CD4-positive, alpha-beta memory T cell (primary cell): ENCODE results near the gene APOB. TPM values are rescaled to one million over a fixed set of nuclear protein-coding genes. Genes with fewer than 3 reads are reported as not detected.

Experiments used
- CTCF ChIA-PET: fragments of 350-600 bp; sonication (Branson Sonifier 250); formaldehyde crosslinking; loops from one replicate; lab custom pipeline; 2021; ENCODE audit warnings: inconsistent platforms; ENCODE audit not compliant: partially characterized antibody; lab: Charles Lee
- POLR2A ChIA-PET: fragments of 350-600 bp; sonication (Branson Sonifier 250); formaldehyde crosslinking; loops from one replicate; lab custom pipeline; 2021; ENCODE audit not compliant: partially characterized antibody; lab: Charles Lee
- DNase-seq, 5 donors: peaks; one replicate each; pipeline versions ENCODE4 v3.0.0 to v3.0.0-alpha.2; 2020 to 2022; ENCODE audit warnings: mixed read lengths in 1 of 5
- H3K27ac ChIP-seq: one replicate; pipeline ENCODE4 v1.7.0; 2013; ENCODE audit warnings: low read depth, low read length
- H3K27me3 ChIP-seq: 2 replicates; pipeline ENCODE4 v1.7.0; 2013; ENCODE audit warnings: mild to moderate bottlenecking, low read length, moderate library complexity; ENCODE audit not compliant: insufficient read depth
- H3K36me3 ChIP-seq: 2 replicates; pipeline ENCODE4 v1.7.0; 2013; ENCODE audit warnings: mild to moderate bottlenecking, low read length, moderate library complexity; ENCODE audit not compliant: insufficient read depth
- H3K4me1 ChIP-seq: 2 replicates; pipeline ENCODE4 v1.7.0; 2013; ENCODE audit warnings: mild to moderate bottlenecking, low read length, moderate library complexity; ENCODE audit not compliant: insufficient read depth
- H3K4me3 ChIP-seq, 2 donors: one replicate each; pipeline ENCODE4 v1.7.0; 2013; ENCODE audit warnings: low read length in 2 of 2, mild to moderate bottlenecking in 1 of 2
- H3K9me3 ChIP-seq, 2 donors: one replicate each; pipeline ENCODE4 v1.7.0; 2013; ENCODE audit warnings: low read length in 2 of 2, control low read depth in 1 of 2; ENCODE audit not compliant: control insufficient read depth in 1 of 2
- H3K27ac Mint-ChIP-seq, 7 donors: one replicate each; pipeline ENCODE4 v1.8.0; 2020 to 2021; ENCODE audit warnings: mixed read lengths in 7 of 7, mild to moderate bottlenecking in 6 of 7, inconsistent platforms in 3 of 7, moderate library complexity in 3 of 7
- H3K27me3 Mint-ChIP-seq, 2 donors: one replicate each; pipeline ENCODE4 v1.8.0; 2020 to 2021; ENCODE audit warnings: mixed read lengths in 2 of 2
- H3K36me3 Mint-ChIP-seq, 2 donors: one replicate each; pipeline ENCODE4 v1.8.0; 2020 to 2021; ENCODE audit warnings: mixed read lengths in 2 of 2, inconsistent platforms in 1 of 2, mild to moderate bottlenecking in 1 of 2
- H3K4me1 Mint-ChIP-seq, 4 donors: one replicate each; pipeline ENCODE4 v1.8.0; 2020 to 2021; ENCODE audit warnings: mixed read lengths in 4 of 4, mild to moderate bottlenecking in 1 of 4
- H3K4me3 Mint-ChIP-seq, 8 donors: one replicate each; pipeline ENCODE4 v1.8.0; 2020 to 2021; ENCODE audit warnings: mixed read lengths in 8 of 8, mild to moderate bottlenecking in 7 of 8, moderate library complexity in 6 of 8, inconsistent platforms in 3 of 8
- H3K9me3 Mint-ChIP-seq, 8 donors: one replicate each; pipeline ENCODE4 v1.8.0; 2020 to 2021; ENCODE audit warnings: mixed read lengths in 8 of 8, mild to moderate bottlenecking in 5 of 8, inconsistent platforms in 3 of 8, moderate library complexity in 1 of 8
- intact Hi-C: fragments of 100-400 bp; cut with micrococcal nuclease; formaldehyde crosslinking; loops from one replicate; pipeline ENCODE4 v1.15.1; 2023
- polyA plus RNA-seq, 2 donors: library from polyadenylated mRNA; unstranded; fragments of 300-500 nt; fragmentation: Illumina TruSeq; gene quantifications; one replicate each; pipeline ENCODE4 v1.2.3, GENCODE V29; 2021
- total RNA-seq, 2 experiments: library from RNA; stranded (reverse); gene quantifications; one replicate each; pipeline ENCODE4 v1.2.3, GENCODE V29; 2021

The APOB gene
- total and polyA plus RNA-seq, 4 experiments from 2014 or later, result not detected

- Histone ChIP-seq H3K4me1 (peaks cover 5% of the 10 kb centered on the region), H3K4me3 (no peak overlapping the region), H3K27ac (no peak overlapping the region), H3K9me3 (no peaks in the 10 kb centered on the region), H3K27me3 (no peaks in the 10 kb centered on the region), H3K36me3 (no peaks in the 10 kb centered on the region)
- peaks cover 3 to 5% (median 5%) of the 10 kb centered on the region in 4 donors for H3K4me1 Mint-ChIP-seq
- H3K36me3 Mint-ChIP-seq, result no peaks in the 10 kb centered on the region
- H3K27me3 Mint-ChIP-seq, result peaks cover 9 to 28% of the 10 kb centered on the region in 2 donors
- no peak overlapping the region for H3K4me3 Mint-ChIP-seq
- ChIA-PET CTCF (interaction anchor here (0.8 to 3.5 kb wide), 3 partner anchors 8 to 278 kb away, joined by 3 to 18 read pairs (median 16); no protein-coding TSS in a partner anchor), POLR2A (no interaction called here)
- intact Hi-C loops, result no loop called here
- no peaks in the 10 kb centered on the region for H3K9me3 Mint-ChIP-seq
- no peak for DNase-seq
- no peak overlapping the region for H3K27ac Mint-ChIP-seq
Measured at GRCh38 chr2:21040468-21041377, 3.1 kb downstream of the APOB start.

- no peak overlapping the region for H3K4me3 ChIP-seq
- ChIA-PET CTCF (no interaction called here), POLR2A (no interaction called here)
- intact Hi-C loops, result no loop called here
- no peak for DNase-seq
- no peaks in the 10 kb centered on the region for H3K9me3 ChIP-seq
- Mint-ChIP-seq H3K27me3 (peaks cover 9 to 25% of the 10 kb centered on the region in 2 donors), H3K27ac (no peak overlapping the region), H3K4me1 (peaks cover 3 to 5% (median 5%) of the 10 kb centered on the region in 4 donors), H3K9me3 (no peaks in the 10 kb centered on the region), H3K4me3 (no peak overlapping the region), H3K36me3 (no peaks in the 10 kb centered on the region)
- H3K27ac ChIP-seq, result no peak overlapping the region
- no peaks in the 10 kb centered on the region for H3K36me3 ChIP-seq
- no peaks in the 10 kb centered on the region for H3K27me3 ChIP-seq
- H3K4me1 ChIP-seq, result peaks cover 5% of the 10 kb centered on the region
Measured at GRCh38 chr2:21039979-21040467, 3.9 kb downstream of the APOB start.

- H3K4me3 Mint-ChIP-seq, result no peak overlapping the region
- H3K9me3 ChIP-seq, result no peaks in the 10 kb centered on the region
- no peak overlapping the region for H3K4me3 ChIP-seq
- H3K4me1 Mint-ChIP-seq, result peaks cover 3 to 5% (median 5%) of the 10 kb centered on the region in 4 donors
- H3K27ac ChIP-seq, result no peak overlapping the region
- DNase-seq, result no peak
- CTCF ChIA-PET, result interaction anchor here (1.9 kb wide), 1 partner anchor 11 kb away, joined by 4 read pairs; no protein-coding TSS in a partner anchor
- H3K36me3 ChIP-seq, result no peaks in the 10 kb centered on the region
- POLR2A ChIA-PET, result no interaction called here
- H3K4me1 ChIP-seq, result peaks cover 5% of the 10 kb centered on the region
- no peaks in the 10 kb centered on the region for H3K36me3 Mint-ChIP-seq
- H3K27ac Mint-ChIP-seq, result no peak overlapping the region
- intact Hi-C loops, result no loop called here
- no peaks in the 10 kb centered on the region for H3K9me3 Mint-ChIP-seq
- peaks cover 6 to 17% of the 10 kb centered on the region in 2 donors for H3K27me3 Mint-ChIP-seq
- no peaks in the 10 kb centered on the region for H3K27me3 ChIP-seq
Measured at GRCh38 chr2:21039080-21039556, 4.8 kb downstream of the APOB start.

GRCh38 chr2:21038403-21039073 lies 5.3 kb downstream of the APOB start:
- H3K27me3 ChIP-seq, result no peaks in the 10 kb centered on the region
- H3K27ac ChIP-seq, result no peak overlapping the region
- H3K4me1 ChIP-seq, result peaks cover 5% of the 10 kb centered on the region
- H3K4me3 ChIP-seq, result no peak overlapping the region
- peaks cover 3 to 5% (median 5%) of the 10 kb centered on the region in 4 donors for H3K4me1 Mint-ChIP-seq
- CTCF ChIA-PET, result interaction anchor here (1.9 kb wide), 1 partner anchor 11 kb away, joined by 4 read pairs; no protein-coding TSS in a partner anchor
- H3K9me3 Mint-ChIP-seq, result no peaks in the 10 kb centered on the region
- no peaks in the 10 kb centered on the region for H3K9me3 ChIP-seq
- intact Hi-C loops, result no loop called here
- DNase-seq, result no peak
- no peak overlapping the region for H3K4me3 Mint-ChIP-seq
- no peaks in the 10 kb centered on the region for H3K36me3 ChIP-seq
- H3K27me3 Mint-ChIP-seq, result peaks cover 6 to 17% of the 10 kb centered on the region in 2 donors
- H3K36me3 Mint-ChIP-seq, result no peaks in the 10 kb centered on the region
- no peak overlapping the region for H3K27ac Mint-ChIP-seq
- POLR2A ChIA-PET, result no interaction called here

- H3K9me3 Mint-ChIP-seq, result no peaks in the 10 kb centered on the region
- H3K4me3 Mint-ChIP-seq, result no peak overlapping the region
- H3K9me3 ChIP-seq, result no peaks in the 10 kb centered on the region
- H3K27me3 ChIP-seq, result no peaks in the 10 kb centered on the region
- H3K27ac Mint-ChIP-seq, result no peak overlapping the region
- no peaks in the 10 kb centered on the region for H3K4me1 ChIP-seq
- H3K27ac ChIP-seq, result no peak overlapping the region
- ChIA-PET POLR2A (no interaction called here), CTCF (interaction anchor here (1.9 kb wide), 1 partner anchor 10 kb away, joined by 4 read pairs; no protein-coding TSS in a partner anchor)
- peaks cover 3 to 12% of the 10 kb centered on the region in 2 donors for H3K27me3 Mint-ChIP-seq
- no peak overlapping the region for H3K4me3 ChIP-seq
- no peak for DNase-seq
- peaks cover 0 to 1% (median under 1%) of the 10 kb centered on the region in 4 donors for H3K4me1 Mint-ChIP-seq
- intact Hi-C loops, result no loop called here
- no peaks in the 10 kb centered on the region for H3K36me3 ChIP-seq
- no peaks in the 10 kb centered on the region for H3K36me3 Mint-ChIP-seq
Measured at GRCh38 chr2:21037671-21038108, 6.2 kb downstream of the APOB start.

GRCh38 chr2:21036708-21037670 lies 6.9 kb downstream of the APOB start:
- Histone ChIP-seq H3K9me3 (no peaks in the 10 kb centered on the region), H3K4me3 (no peak overlapping the region), H3K27ac (no peak overlapping the region), H3K4me1 (no peaks in the 10 kb centered on the region), H3K36me3 (no peaks in the 10 kb centered on the region), H3K27me3 (no peaks in the 10 kb centered on the region)
- Mint-ChIP-seq H3K27ac (no peak overlapping the region), H3K36me3 (no peaks in the 10 kb centered on the region), H3K4me1 (peaks cover 0 to 1% (median 0%) of the 10 kb centered on the region in 4 donors), H3K27me3 (peaks cover 3 to 11% of the 10 kb centered on the region in 2 donors), H3K9me3 (no peaks in the 10 kb centered on the region), H3K4me3 (no peak overlapping the region)
- no peak for DNase-seq
- CTCF ChIA-PET, result interaction anchor here (0.8 to 1.9 kb wide), 2 partner anchors 9 kb away, joined by 4 read pairs; no protein-coding TSS in a partner anchor
- intact Hi-C loops, result no loop called here
- POLR2A ChIA-PET, result no interaction called here
